ENCODE data around the gene ADAMTS6.

The ADAMTS6 gene

DNA sequence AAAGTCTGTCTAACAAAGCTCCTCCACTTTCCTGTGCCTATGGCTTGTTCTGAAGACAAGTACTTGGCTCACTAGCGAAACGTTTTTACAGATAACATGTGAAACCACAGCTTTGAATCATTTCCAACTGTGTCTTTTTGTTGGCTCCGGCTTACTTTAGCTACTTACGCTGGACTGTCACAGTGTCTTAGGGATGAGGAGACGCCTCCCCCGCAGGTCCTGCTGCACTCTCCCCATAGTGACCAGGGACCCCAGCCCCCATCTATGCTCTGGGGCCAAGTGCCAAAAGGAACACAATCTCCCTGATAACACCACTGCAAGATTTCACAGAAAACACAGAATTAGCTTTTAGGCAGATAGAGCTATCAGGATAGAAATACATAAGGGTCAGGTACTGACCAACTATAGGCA is 219.1 kb downstream of the ADAMTS6 start:
- H3K36me3 ChIP-seq (ENCODE audit: control insufficient read depth, low read length), result no peaks in the 10 kb centered on the region
- no peak overlapping the region for H3K4me3 ChIP-seq (ENCODE audit: low read length)
- no peak for TF ChIP-seq EZH2phosphoT487 (IDR thresholded peaks at IDR 0.05; ENCODE audit: borderline replicate concordance, low read length)
- no peaks in the 10 kb centered on the region for H3K9me3 ChIP-seq (ENCODE audit: control insufficient read depth, insufficient read depth, low read length)
- H3K4me2 ChIP-seq (ENCODE audit: low read length), result no peak overlapping the region
- no peaks in the 10 kb centered on the region for H3K27me3 ChIP-seq (ENCODE audit: control insufficient read depth, low read length)
- no peaks in the 10 kb centered on the region for H4K20me1 ChIP-seq (ENCODE audit: control insufficient read depth, insufficient read depth, low read depth, low read length)
- no peaks in the 10 kb centered on the region for H3K4me1 ChIP-seq (ENCODE audit: control insufficient read depth, low read length)
- H3F3A ChIP-seq (ENCODE audit: control insufficient read depth, insufficient read depth), result no peaks in the 10 kb centered on the region
- H3K79me2 ChIP-seq (ENCODE audit: control insufficient read depth, low read length), result no peaks in the 10 kb centered on the region
- no peaks in the 10 kb centered on the region for H3K9me2 ChIP-seq (replicated peaks; ENCODE audit: control insufficient read depth, low read length)
- no peak overlapping the region for H3K27ac ChIP-seq (ENCODE audit: low read depth, low read length)

DNA sequence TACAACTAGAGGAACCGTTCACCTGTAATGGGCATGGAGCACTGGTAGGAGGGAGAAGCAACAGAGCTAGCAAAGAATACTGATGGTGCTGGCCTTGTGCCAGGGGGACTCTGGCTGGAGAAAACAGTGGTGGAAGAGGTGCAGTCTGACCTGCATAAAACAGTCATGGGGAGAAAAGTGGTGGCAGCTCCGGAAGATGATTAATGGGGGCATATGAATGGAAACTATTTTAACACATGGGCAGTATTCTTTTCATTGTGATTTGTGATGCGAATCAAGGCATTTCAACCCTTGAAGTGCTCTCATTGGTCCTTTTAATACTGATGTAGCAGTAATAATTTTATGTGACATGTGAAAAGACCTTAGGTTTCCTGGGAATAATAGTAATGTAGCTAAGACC is 219.6 kb downstream of the ADAMTS6 start:
- H3K4me2 ChIP-seq (ENCODE audit: low read length), result no peak overlapping the region
- no peaks in the 10 kb centered on the region for H3K27me3 ChIP-seq (ENCODE audit: control insufficient read depth, low read length)
- H3F3A ChIP-seq (ENCODE audit: control insufficient read depth, insufficient read depth), result no peaks in the 10 kb centered on the region
- no peaks in the 10 kb centered on the region for H3K9me3 ChIP-seq (ENCODE audit: control insufficient read depth, insufficient read depth, low read length)
- TF ChIP-seq, protein P1, sequence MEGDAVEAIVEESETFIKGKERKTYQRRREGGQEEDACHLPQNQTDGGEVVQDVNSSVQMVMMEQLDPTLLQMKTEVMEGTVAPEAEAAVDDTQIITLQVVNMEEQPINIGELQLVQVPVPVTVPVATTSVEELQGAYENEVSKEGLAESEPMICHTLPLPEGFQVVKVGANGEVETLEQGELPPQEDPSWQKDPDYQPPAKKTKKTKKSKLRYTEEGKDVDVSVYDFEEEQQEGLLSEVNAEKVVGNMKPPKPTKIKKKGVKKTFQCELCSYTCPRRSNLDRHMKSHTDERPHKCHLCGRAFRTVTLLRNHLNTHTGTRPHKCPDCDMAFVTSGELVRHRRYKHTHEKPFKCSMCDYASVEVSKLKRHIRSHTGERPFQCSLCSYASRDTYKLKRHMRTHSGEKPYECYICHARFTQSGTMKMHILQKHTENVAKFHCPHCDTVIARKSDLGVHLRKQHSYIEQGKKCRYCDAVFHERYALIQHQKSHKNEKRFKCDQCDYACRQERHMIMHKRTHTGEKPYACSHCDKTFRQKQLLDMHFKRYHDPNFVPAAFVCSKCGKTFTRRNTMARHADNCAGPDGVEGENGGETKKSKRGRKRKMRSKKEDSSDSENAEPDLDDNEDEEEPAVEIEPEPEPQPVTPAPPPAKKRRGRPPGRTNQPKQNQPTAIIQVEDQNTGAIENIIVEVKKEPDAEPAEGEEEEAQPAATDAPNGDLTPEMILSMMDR (IDR thresholded peaks at IDR 0.05; ENCODE audit: low read depth, low read length, poor library complexity, severe bottlenecking), result no peak
- TF ChIP-seq EZH2phosphoT487 (IDR thresholded peaks at IDR 0.05; ENCODE audit: borderline replicate concordance, low read length), result no peak
- no peaks in the 10 kb centered on the region for H3K79me2 ChIP-seq (ENCODE audit: control insufficient read depth, low read length)
- H3K27ac ChIP-seq (ENCODE audit: low read depth, low read length), result no peak overlapping the region
- H3K9me2 ChIP-seq (replicated peaks; ENCODE audit: control insufficient read depth, low read length), result no peaks in the 10 kb centered on the region
- no peaks in the 10 kb centered on the region for H4K20me1 ChIP-seq (ENCODE audit: control insufficient read depth, insufficient read depth, low read depth, low read length)
- H3K4me3 ChIP-seq (ENCODE audit: low read length), result no peak overlapping the region
- no peaks in the 10 kb centered on the region for H3K36me3 ChIP-seq (ENCODE audit: control insufficient read depth, low read length)
- H3K4me1 ChIP-seq (ENCODE audit: control insufficient read depth, low read length), result no peaks in the 10 kb centered on the region

DNA sequence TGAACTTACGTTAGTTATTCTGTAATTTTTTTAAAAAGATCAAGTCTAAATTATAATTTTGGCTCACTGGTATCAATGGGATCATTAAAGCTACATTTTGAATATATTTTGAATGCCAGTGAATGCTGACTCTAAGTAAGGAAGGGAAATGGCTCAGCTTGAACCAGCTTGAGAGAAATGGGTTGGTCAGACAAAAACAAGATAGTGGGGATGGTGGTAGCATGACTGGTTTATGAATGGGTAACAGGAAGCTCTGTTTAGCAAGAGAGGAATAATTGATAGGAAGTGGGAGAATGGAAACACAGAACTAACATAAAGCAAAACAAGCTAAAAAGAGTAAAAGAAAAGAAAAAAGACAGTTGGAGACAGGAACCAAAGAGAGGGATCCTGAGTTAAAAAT is 220.2 kb downstream of the ADAMTS6 start:
- Histone ChIP-seq H3K27ac (ENCODE audit: low read depth, low read length) (no peak overlapping the region), H3F3A (ENCODE audit: control insufficient read depth, insufficient read depth) (no peaks in the 10 kb centered on the region), H3K36me3 (ENCODE audit: control insufficient read depth, low read length) (no peaks in the 10 kb centered on the region), H4K20me1 (ENCODE audit: control insufficient read depth, insufficient read depth, low read depth, low read length) (no peaks in the 10 kb centered on the region), H3K4me3 (ENCODE audit: low read length) (no peak overlapping the region), H3K4me1 (ENCODE audit: control insufficient read depth, low read length) (no peaks in the 10 kb centered on the region), H3K27me3 (ENCODE audit: control insufficient read depth, low read length) (no peaks in the 10 kb centered on the region), H3K79me2 (ENCODE audit: control insufficient read depth, low read length) (no peaks in the 10 kb centered on the region), H3K9me3 (ENCODE audit: control insufficient read depth, insufficient read depth, low read length) (no peaks in the 10 kb centered on the region), H3K4me2 (ENCODE audit: low read length) (no peak overlapping the region), H3K9me2 (replicated peaks; ENCODE audit: control insufficient read depth, low read length) (no peaks in the 10 kb centered on the region)
- TF ChIP-seq, protein P1 (IDR thresholded peaks at IDR 0.05; ENCODE audit: low read depth, low read length, poor library complexity, severe bottlenecking), result no peak
- TF ChIP-seq EZH2phosphoT487 (IDR thresholded peaks at IDR 0.05; ENCODE audit: borderline replicate concordance, low read length), result no peak

DNA sequence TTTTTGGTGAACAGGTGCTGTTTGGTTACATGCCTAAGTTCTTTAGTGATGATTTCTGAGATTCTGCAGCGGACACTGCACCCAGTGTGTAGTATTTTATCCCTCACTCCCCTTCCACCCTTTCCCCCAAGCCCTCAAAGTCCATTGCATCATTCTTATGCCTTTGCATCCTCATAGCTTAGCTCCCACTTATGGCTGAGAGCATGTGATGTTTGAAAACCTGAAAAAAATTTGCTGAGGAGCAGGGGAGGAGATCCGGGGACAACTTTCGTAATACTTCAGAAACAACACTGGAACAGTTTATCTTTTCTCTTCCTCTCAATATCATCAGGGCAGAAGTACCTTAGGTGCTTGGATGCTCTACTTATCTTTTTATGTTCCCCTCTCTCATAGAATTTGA is 226.4 kb downstream of the ADAMTS6 start:
- Histone ChIP-seq H3K9me2 (replicated peaks; ENCODE audit: control insufficient read depth, low read length) (no peaks in the 10 kb centered on the region), H3K36me3 (ENCODE audit: control insufficient read depth, low read length) (no peaks in the 10 kb centered on the region), H3F3A (ENCODE audit: control insufficient read depth, insufficient read depth) (no peaks in the 10 kb centered on the region), H3K4me3 (ENCODE audit: low read length) (no peak overlapping the region), H3K27ac (ENCODE audit: low read depth, low read length) (no peak overlapping the region), H4K20me1 (ENCODE audit: control insufficient read depth, insufficient read depth, low read depth, low read length) (no peaks in the 10 kb centered on the region), H3K9me3 (ENCODE audit: control insufficient read depth, insufficient read depth, low read length) (no peaks in the 10 kb centered on the region), H3K27me3 (ENCODE audit: control insufficient read depth, low read length) (no peaks in the 10 kb centered on the region), H3K4me2 (ENCODE audit: low read length) (no peak overlapping the region), H3K4me1 (ENCODE audit: control insufficient read depth, low read length) (no peaks in the 10 kb centered on the region), H3K79me2 (ENCODE audit: control insufficient read depth, low read length) (no peaks in the 10 kb centered on the region)
- TF ChIP-seq EZH2phosphoT487 (IDR thresholded peaks at IDR 0.05; ENCODE audit: borderline replicate concordance, low read length), result no peak
- TF ChIP-seq, protein P1 (IDR thresholded peaks at IDR 0.05; ENCODE audit: low read depth, low read length, poor library complexity, severe bottlenecking), result no peak
